Posterior cingulate gyrus (tissue), 11 donors: ENCODE results near the gene PIGX.

Source experiments
- DNase-seq, 10 donors: peaks; one replicate each; pipeline versions ENCODE4 v3.0.0 to v3.0.0-alpha.2; 2020 to 2021; ENCODE audit warnings: mixed read lengths in 3 of 10
- intact Hi-C: fragments of 100-400 bp; cut with DNase I; formaldehyde crosslinking; loops from one replicate; pipeline ENCODE4 v1.15.1; 2023

Gene PIGX

GRCh38 chr3:196753201-196753600, 41.0 kb downstream of the PIGX start:
- intact Hi-C loops = no loop called here
- DNase-seq = peak in 1 of 10 donors; percentile 40

GRCh38 chr3:196754091-196754981, 42.2 kb downstream of the PIGX start:
- intact Hi-C loops = no loop called here
- no peak for DNase-seq

GRCh38 chr3:196756732-196757131, 44.6 kb downstream of the PIGX start:
- intact Hi-C loops = no loop called here
- no peak for DNase-seq

- intact Hi-C loops = no loop called here
- DNase-seq = no peak
Measured at GRCh38 chr3:196757876-196758739, 45.9 kb downstream of the PIGX start.

- DNase-seq = peak in 1 of 10 donors; percentile 65
- intact Hi-C loops = no loop called here
Measured at GRCh38 chr3:196763179-196763578, 51.0 kb downstream of the PIGX start.

GRCh38 chr3:196765454-196765853, 53.3 kb downstream of the PIGX start:
- DNase-seq = no peak
- intact Hi-C loops = no loop called here

GRCh38 chr3:196771067-196771466, 58.9 kb downstream of the PIGX start:
- DNase-seq = no peak
- intact Hi-C loops = no loop called here

- DNase-seq = no peak
- intact Hi-C loops = no loop called here
Measured at GRCh38 chr3:196772102-196772501, 59.9 kb downstream of the PIGX start.

- intact Hi-C loops = no loop called here
- DNase-seq = peak in 1 of 10 donors; percentile 19
Measured at GRCh38 chr3:196772897-196773296, 60.7 kb downstream of the PIGX start.

GRCh38 chr3:196774191-196774820, 62.1 kb downstream of the PIGX start:
- no peak for DNase-seq
- intact Hi-C loops = no loop called here

- intact Hi-C loops = no loop called here
- DNase-seq = no peak
Measured at GRCh38 chr3:196774848-196775422, 62.8 kb downstream of the PIGX start.

GRCh38 chr3:196775938-196776337, 63.8 kb downstream of the PIGX start:
- intact Hi-C loops = no loop called here

GRCh38 chr3:196777836-196778235, 65.7 kb downstream of the PIGX start:
- no peak for DNase-seq
- intact Hi-C loops = no loop called here

More at GRCh38 chr3:196775938-196776337, 63.8 kb downstream of the PIGX start:
- no peak for DNase-seq

GRCh38 chr3:196778755-196779154, 66.6 kb downstream of the PIGX start:
- DNase-seq = no peak
- intact Hi-C loops = no loop called here

- intact Hi-C loops = no loop called here
- DNase-seq = no peak
Measured at GRCh38 chr3:196782511-196782910, 70.3 kb downstream of the PIGX start.
